ACC112 (cell line): Measurements from ENCODE around the gene SLC35G3.
"Not testable (repeated sequence)": the region's sequence is repeated elsewhere in the genome, so short reads cannot be mapped to it uniquely, and the experiment has no call there.

Experiments used
- H2AFZ ChIP-seq: fragments of 200-600 bp; sonication (generic); one replicate; pipeline ENCODE4 v1.6.0; 2017; ENCODE audit warnings: antibody characterized with exemption, low read length; ENCODE audit not compliant: unreplicated experiment
- H3K27ac ChIP-seq: fragments of 200-600 bp; sonication (generic); 2 replicates; pipeline ENCODE4 v1.5.1; 2014; ENCODE audit warnings: low read depth, mild to moderate bottlenecking, antibody characterized with exemption, low read length, moderate library complexity
- H3K27me3 ChIP-seq: fragments of 200-600 bp; sonication (generic); 2 replicates; pipeline ENCODE4 v1.6.1; 2014; ENCODE audit warnings: mild to moderate bottlenecking, antibody characterized with exemption, low read length, moderate library complexity, mixed read lengths; ENCODE audit not compliant: insufficient read depth
- H3K36me3 ChIP-seq: fragments of 200-600 bp; sonication (generic); 2 replicates; pipeline ENCODE4 v1.6.1; 2016; ENCODE audit warnings: mild to moderate bottlenecking, antibody characterized with exemption, low read length, moderate library complexity, mixed read lengths; ENCODE audit not compliant: insufficient read depth
- H3K4me1 ChIP-seq: fragments of 200-600 bp; sonication (generic); one replicate; pipeline ENCODE4 v1.6.1; 2016; ENCODE audit warnings: low read length, mixed read lengths; ENCODE audit not compliant: insufficient read depth, unreplicated experiment, control insufficient read depth
- H3K4me3 ChIP-seq: fragments of 200-600 bp; sonication (generic); 2 replicates; pipeline ENCODE4 v1.5.1; 2014; ENCODE audit warnings: mild to moderate bottlenecking, low read depth, low read length
- H3K79me2 ChIP-seq: fragments of 200-600 bp; sonication (generic); one replicate; pipeline ENCODE4 v1.6.0; 2016; ENCODE audit warnings: low read length; ENCODE audit not compliant: control insufficient read depth, unreplicated experiment, insufficient read depth

Gene SLC35G3

DNA sequence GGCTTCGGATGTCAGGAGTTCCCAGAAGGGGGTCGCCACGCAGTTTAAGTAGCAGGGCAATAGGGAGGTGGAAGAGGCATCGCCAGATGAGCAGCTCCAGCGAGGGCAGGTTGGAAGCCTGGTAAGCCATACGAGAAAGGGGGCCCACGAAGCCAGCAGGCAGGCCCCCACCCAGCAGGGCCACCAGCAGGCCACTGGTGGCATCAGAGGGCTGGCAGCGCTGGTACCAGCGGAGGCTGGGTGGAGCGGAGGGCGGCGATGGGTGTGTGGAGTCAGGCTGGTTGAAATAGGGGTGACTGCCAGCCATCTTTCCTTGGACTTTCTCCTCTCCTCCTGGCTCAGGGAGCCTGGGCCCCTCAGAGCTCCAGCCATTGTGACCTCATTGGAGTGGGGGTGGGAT, at the start of gene SLC35G3:
SLC35G3 (minus strand) TSS at position 393 of the 400 bp plus-strand sequence; CDS start at position 307, 86 bp downstream.
- H3K36me3 ChIP-seq, H2AFZ ChIP-seq, H3K27me3 ChIP-seq, H3K79me2 ChIP-seq, H3K27ac ChIP-seq, H3K4me3 ChIP-seq, H3K4me1 ChIP-seq: not testable (repeated sequence)

GRCh38 chr17:35243561-35244340, 49.6 kb upstream of the SLC35G3 start:
- Histone ChIP-seq H3K27me3 (no peaks in the 10 kb centered on the region), H3K4me3 (peak overlapping the region; percentile 95), H2AFZ (no peak overlapping the region), H3K36me3 (peaks cover 23% of the 10 kb centered on the region), H3K79me2 (peaks cover 65% of the 10 kb centered on the region), H3K4me1 (peaks cover 45% of the 10 kb centered on the region), H3K27ac (peak overlapping the region; percentile 96)

- Histone ChIP-seq H3K36me3 (peaks cover 16% of the 10 kb centered on the region), H3K27ac (peak within 1 kb of the TSS; percentile 96), H3K27me3 (no peaks in the 10 kb centered on the region), H3K4me3 (peak within 1 kb of the TSS; percentile 95), H3K79me2 (peaks cover 57% of the 10 kb centered on the region), H3K4me1 (peaks cover 41% of the 10 kb centered on the region), H2AFZ (peak within 1 kb of the TSS; percentile 61)
These were observed 48.8 kb upstream of the SLC35G3 start, which contains the start of gene SLFN5 for GRCh38 chr17:35242805-35243560. Gene SLFN5 (plus strand): TSS chr17:35243072. CDS start chr17:35258691, 15,619 bp downstream.

DNA sequence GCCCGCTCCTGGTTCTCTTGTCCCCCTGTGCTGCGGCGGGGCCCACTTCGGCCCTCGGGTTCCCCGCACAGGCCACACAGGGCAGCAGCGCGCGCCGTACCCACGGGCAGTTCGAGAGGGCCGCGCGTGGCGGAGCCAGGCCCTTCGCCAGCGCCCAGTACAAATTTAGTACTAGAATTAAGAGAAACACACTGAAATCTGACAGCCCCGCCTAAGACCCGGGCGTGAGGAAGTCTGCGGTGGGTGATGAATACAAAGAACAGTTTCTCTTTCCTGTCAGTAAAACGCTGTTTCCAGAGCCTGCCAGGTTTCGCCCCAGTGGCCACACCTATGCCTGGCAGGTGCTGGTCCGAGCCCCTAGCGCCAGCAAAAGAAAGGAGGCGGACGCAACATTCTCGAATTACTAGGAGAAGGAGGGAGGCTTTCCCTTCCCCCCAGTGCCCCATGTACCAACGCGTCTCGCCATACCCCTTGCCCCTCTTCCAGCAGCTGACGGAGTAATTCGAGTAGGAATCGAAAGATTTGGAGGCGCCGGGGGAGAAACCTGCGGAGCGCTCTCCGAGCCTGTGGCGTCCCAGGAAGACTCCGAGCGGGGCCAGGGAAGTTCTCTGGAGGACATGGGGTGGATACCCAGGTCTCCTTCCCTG, 48.1 kb upstream of the SLC35G3 start:
- H3K4me1 ChIP-seq: peaks cover 34% of the 10 kb centered on the region
- no peaks in the 10 kb centered on the region for H3K27me3 ChIP-seq
- H3K4me3 ChIP-seq: peak overlapping the region; percentile 95
- H2AFZ ChIP-seq: peak overlapping the region; percentile 61
- peaks cover 50% of the 10 kb centered on the region for H3K79me2 ChIP-seq
- peaks cover 9% of the 10 kb centered on the region for H3K36me3 ChIP-seq
- peak overlapping the region; percentile 54 for H3K27ac ChIP-seq

- H3K36me3 ChIP-seq: peaks cover 6% of the 10 kb centered on the region
- peak overlapping the region; percentile 95 for H3K4me3 ChIP-seq
- H3K27ac ChIP-seq: no peak overlapping the region
- no peak overlapping the region for H2AFZ ChIP-seq
- H3K27me3 ChIP-seq: no peaks in the 10 kb centered on the region
- H3K4me1 ChIP-seq: peaks cover 29% of the 10 kb centered on the region
- H3K79me2 ChIP-seq: peaks cover 43% of the 10 kb centered on the region
These were observed 47.3 kb upstream of the SLC35G3 start for GRCh38 chr17:35241520-35241919.

- Histone ChIP-seq H3K36me3 (peaks cover 5% of the 10 kb centered on the region), H3K27ac (no peak overlapping the region), H3K4me1 (peaks cover 24% of the 10 kb centered on the region), H3K79me2 (peaks cover 36% of the 10 kb centered on the region), H2AFZ (no peak overlapping the region), H3K4me3 (no peak overlapping the region), H3K27me3 (no peaks in the 10 kb centered on the region)
These were observed 46.7 kb upstream of the SLC35G3 start for GRCh38 chr17:35240861-35241260.

DNA sequence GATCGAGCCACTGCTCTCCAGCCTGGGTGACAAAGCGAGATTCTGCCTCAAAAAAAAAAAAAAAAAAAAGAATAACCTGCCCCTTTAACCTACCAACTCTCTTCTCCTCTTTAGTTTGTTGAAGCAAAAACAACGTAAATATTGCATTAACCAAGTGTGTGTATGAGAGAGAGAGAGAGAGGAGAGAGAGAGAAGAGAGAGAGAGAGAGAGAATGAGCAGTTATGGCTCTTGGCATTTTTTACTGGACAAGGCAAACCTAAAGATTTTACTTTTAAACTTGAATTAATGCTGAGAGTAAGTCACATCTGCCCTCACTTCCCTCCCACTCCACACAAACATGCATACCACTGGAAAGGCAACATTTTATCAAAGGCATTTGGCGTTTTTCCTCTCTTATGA, 45.6 kb upstream of the SLC35G3 start:
- Histone ChIP-seq H3K27me3 (no peaks in the 10 kb centered on the region), H3K4me1 (peaks cover 19% of the 10 kb centered on the region), H3K4me3 (no peak overlapping the region), H2AFZ (no peak overlapping the region), H3K27ac (no peak overlapping the region), H3K36me3 (no peaks in the 10 kb centered on the region), H3K79me2 (peaks cover 26% of the 10 kb centered on the region)

GRCh38 chr17:35238821-35239220, 44.6 kb upstream of the SLC35G3 start:
- peak overlapping the region; percentile 0; the same call in 1 of the 2 replicates for H3K4me3 ChIP-seq
- H3K27ac ChIP-seq: peak overlapping the region; percentile 44; the same call in 1 of the 2 replicates
- no peaks in the 10 kb centered on the region for H3K27me3 ChIP-seq
- peaks cover 19% of the 10 kb centered on the region for H3K4me1 ChIP-seq
- H3K36me3 ChIP-seq: no peaks in the 10 kb centered on the region
- peaks cover 18% of the 10 kb centered on the region for H3K79me2 ChIP-seq
- no peak overlapping the region for H2AFZ ChIP-seq

GRCh38 chr17:35236821-35237220, 42.6 kb upstream of the SLC35G3 start:
- H3K27ac ChIP-seq: no peak overlapping the region
- H3K36me3 ChIP-seq: no peaks in the 10 kb centered on the region
- H3K27me3 ChIP-seq: no peaks in the 10 kb centered on the region

GRCh38 chr17:35235917-35236316, 41.7 kb upstream of the SLC35G3 start:
- no peaks in the 10 kb centered on the region for H3K79me2 ChIP-seq
- H3K27ac ChIP-seq: no peak overlapping the region

More at GRCh38 chr17:35236821-35237220, 42.6 kb upstream of the SLC35G3 start:
- Histone ChIP-seq H3K79me2 (peaks cover 3% of the 10 kb centered on the region), H3K4me1 (peaks cover 18% of the 10 kb centered on the region), H3K4me3 (no peak overlapping the region), H2AFZ (no peak overlapping the region)

More at GRCh38 chr17:35235917-35236316, 41.7 kb upstream of the SLC35G3 start:
- H3K36me3 ChIP-seq: no peaks in the 10 kb centered on the region
- no peaks in the 10 kb centered on the region; the same call in 1 of the 2 replicates for H3K27me3 ChIP-seq
- no peak overlapping the region for H3K4me3 ChIP-seq
- H2AFZ ChIP-seq: no peak overlapping the region
- peaks cover 16% of the 10 kb centered on the region for H3K4me1 ChIP-seq
